Stimulated activated CD4-positive, alpha-beta T cell treated with anti-CD3 and anti-CD28 coated beads, Interleukin-15, amount 100 ng/mL, for 24 hours (primary cell): Measurements from ENCODE around the gene THBS1.

Source experiments
- DNase-seq: peaks from one replicate; pipeline ENCODE4 v3.0.0-alpha.2; 2020

Gene THBS1

GRCh38 chr15:39580485-39581241 is at the start of gene THBS1:
TSS of gene THBS1 (plus strand) at chr15:39581079. CDS start at chr15:39581858, 779 bp downstream.
- peak; percentile 70 for DNase-seq

GRCh38 chr15:39534996-39535395 is 45.9 kb upstream of the THBS1 start:
- DNase-seq = no peak

- DNase-seq = no peak
These were observed 45.4 kb upstream of the THBS1 start for GRCh38 chr15:39535466-39535865.

- no peak for DNase-seq
These were observed 41.9 kb upstream of the THBS1 start for GRCh38 chr15:39538936-39539335.

- no peak for DNase-seq
These were observed 41.4 kb upstream of the THBS1 start for GRCh38 chr15:39539466-39539865.

GRCh38 chr15:39539973-39540558 is 40.8 kb upstream of the THBS1 start:
- DNase-seq = no peak

- DNase-seq = no peak
These were observed 38.4 kb upstream of the THBS1 start for GRCh38 chr15:39542385-39543065.

GRCh38 chr15:39543651-39544050 is 37.2 kb upstream of the THBS1 start:
- no peak for DNase-seq

GRCh38 chr15:39546842-39547241 is 34.0 kb upstream of the THBS1 start:
- no peak for DNase-seq

GRCh38 chr15:39548561-39548960 is 32.3 kb upstream of the THBS1 start:
- DNase-seq = no peak

- no peak for DNase-seq
These were observed 31.0 kb upstream of the THBS1 start for GRCh38 chr15:39549912-39550311.

- no peak for DNase-seq
These were observed 29.4 kb upstream of the THBS1 start for GRCh38 chr15:39551476-39551875.

GRCh38 chr15:39552556-39552955 is 28.3 kb upstream of the THBS1 start:
- no peak for DNase-seq

- DNase-seq = no peak
These were observed 26.8 kb upstream of the THBS1 start for GRCh38 chr15:39553947-39554693.

- no peak for DNase-seq
These were observed 26.0 kb upstream of the THBS1 start for GRCh38 chr15:39554746-39555387.

- no peak for DNase-seq
These were observed 25.0 kb upstream of the THBS1 start for GRCh38 chr15:39555885-39556284.

GRCh38 chr15:39556461-39556860 is 24.4 kb upstream of the THBS1 start:
- DNase-seq = no peak

GRCh38 chr15:39558421-39558820 is 22.5 kb upstream of the THBS1 start:
- no peak for DNase-seq

GRCh38 chr15:39564972-39565665 is 15.8 kb upstream of the THBS1 start:
- DNase-seq = no peak

- DNase-seq = no peak
These were observed 15.0 kb upstream of the THBS1 start for GRCh38 chr15:39565851-39566250.

GRCh38 chr15:39573287-39573686 is 7.6 kb upstream of the THBS1 start:
- no peak for DNase-seq

- no peak for DNase-seq
These were observed 7.0 kb upstream of the THBS1 start for GRCh38 chr15:39573844-39574243.
